ACC112 (cell line): Measurements from ENCODE around the gene IL20RA.

Experiments
- H2AFZ ChIP-seq: fragments of 200-600 bp; sonication (generic); one replicate; pipeline ENCODE4 v1.6.0; 2017; ENCODE audit warnings: antibody characterized with exemption, low read length; ENCODE audit not compliant: unreplicated experiment
- H3K27ac ChIP-seq: fragments of 200-600 bp; sonication (generic); 2 replicates; pipeline ENCODE4 v1.5.1; 2014; ENCODE audit warnings: low read depth, mild to moderate bottlenecking, antibody characterized with exemption, low read length, moderate library complexity
- H3K27me3 ChIP-seq: fragments of 200-600 bp; sonication (generic); 2 replicates; pipeline ENCODE4 v1.6.1; 2014; ENCODE audit warnings: mild to moderate bottlenecking, antibody characterized with exemption, low read length, moderate library complexity, mixed read lengths; ENCODE audit not compliant: insufficient read depth
- H3K36me3 ChIP-seq: fragments of 200-600 bp; sonication (generic); 2 replicates; pipeline ENCODE4 v1.6.1; 2016; ENCODE audit warnings: mild to moderate bottlenecking, antibody characterized with exemption, low read length, moderate library complexity, mixed read lengths; ENCODE audit not compliant: insufficient read depth
- H3K4me1 ChIP-seq: fragments of 200-600 bp; sonication (generic); one replicate; pipeline ENCODE4 v1.6.1; 2016; ENCODE audit warnings: low read length, mixed read lengths; ENCODE audit not compliant: insufficient read depth, unreplicated experiment, control insufficient read depth
- H3K4me3 ChIP-seq: fragments of 200-600 bp; sonication (generic); 2 replicates; pipeline ENCODE4 v1.5.1; 2014; ENCODE audit warnings: mild to moderate bottlenecking, low read depth, low read length
- H3K79me2 ChIP-seq: fragments of 200-600 bp; sonication (generic); one replicate; pipeline ENCODE4 v1.6.0; 2016; ENCODE audit warnings: low read length; ENCODE audit not compliant: control insufficient read depth, unreplicated experiment, insufficient read depth

IL20RA gene

DNA sequence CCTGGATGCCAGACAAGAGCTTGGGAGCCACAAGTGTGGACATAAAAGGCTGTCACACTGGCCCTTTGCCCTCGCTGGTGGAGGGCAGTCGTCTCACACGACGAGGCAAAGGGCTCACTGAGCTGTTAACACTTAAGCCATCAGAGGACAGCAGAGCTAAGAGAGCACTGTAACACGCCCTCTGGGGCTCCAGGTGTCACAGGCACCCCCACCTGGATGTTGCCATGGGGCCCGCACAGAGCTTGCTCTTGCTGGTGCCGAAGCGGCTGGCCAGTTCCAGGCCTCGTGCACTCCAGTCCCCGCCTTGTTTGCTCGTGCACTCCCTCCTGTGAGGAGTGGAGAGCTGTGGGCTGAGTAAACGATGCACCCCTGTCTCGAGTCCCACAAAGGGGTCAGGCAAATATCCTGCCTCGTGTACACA lies 85.3 kb downstream of the IL20RA start:
- Histone ChIP-seq H3K4me1 (no peaks in the 10 kb centered on the region), H3K36me3 (no peaks in the 10 kb centered on the region), H3K27ac (no peak overlapping the region), H2AFZ (no peak overlapping the region), H3K27me3 (peaks cover 11% of the 10 kb centered on the region), H3K79me2 (no peaks in the 10 kb centered on the region), H3K4me3 (no peak overlapping the region)

- no peaks in the 10 kb centered on the region for H3K79me2 ChIP-seq
- H3K36me3 ChIP-seq, result no peaks in the 10 kb centered on the region
- H3K27me3 ChIP-seq, result peaks cover 11% of the 10 kb centered on the region
- no peak overlapping the region for H3K4me3 ChIP-seq
- H3K4me1 ChIP-seq, result no peaks in the 10 kb centered on the region
- no peak overlapping the region for H3K27ac ChIP-seq
- no peak overlapping the region for H2AFZ ChIP-seq
These were observed 86.6 kb downstream of the IL20RA start for GRCh38 chr6:136958168-136958567.

- H3K79me2 ChIP-seq, result no peaks in the 10 kb centered on the region
- no peak overlapping the region for H3K27ac ChIP-seq
- peaks cover 11% of the 10 kb centered on the region for H3K27me3 ChIP-seq
- no peaks in the 10 kb centered on the region for H3K4me1 ChIP-seq
- no peak overlapping the region for H3K4me3 ChIP-seq
- no peaks in the 10 kb centered on the region for H3K36me3 ChIP-seq
- H2AFZ ChIP-seq, result no peak overlapping the region
These were observed 87.9 kb downstream of the IL20RA start for GRCh38 chr6:136956590-136957544.

DNA sequence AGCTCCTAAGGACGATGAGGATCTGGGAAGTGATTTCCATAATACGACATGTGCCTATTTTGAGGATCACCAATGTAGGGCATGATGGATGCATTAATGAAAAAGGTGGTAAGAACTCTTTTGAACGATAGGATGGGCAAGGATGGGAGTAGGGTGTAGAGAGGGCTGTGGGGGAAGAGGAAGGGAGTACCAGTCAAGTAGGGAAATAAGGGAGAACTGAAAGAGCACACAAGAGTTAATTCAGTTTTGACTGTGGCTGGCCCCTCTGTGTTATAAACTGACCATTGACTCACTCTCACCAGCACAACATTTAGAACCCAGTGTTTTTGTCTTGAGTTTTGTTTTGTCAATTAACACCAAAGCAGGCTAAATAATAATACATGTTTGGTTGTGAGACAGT lies 89.6 kb downstream of the IL20RA start:
- no peak overlapping the region for H3K27ac ChIP-seq
- H3K4me3 ChIP-seq, result no peak overlapping the region
- H2AFZ ChIP-seq, result no peak overlapping the region
- peaks cover 11% of the 10 kb centered on the region for H3K27me3 ChIP-seq
- H3K79me2 ChIP-seq, result no peaks in the 10 kb centered on the region
- no peaks in the 10 kb centered on the region for H3K4me1 ChIP-seq
- H3K36me3 ChIP-seq, result no peaks in the 10 kb centered on the region

GRCh38 chr6:136952714-136953260 lies 92.0 kb downstream of the IL20RA start:
- H3K4me3 ChIP-seq, result no peak overlapping the region
- no peaks in the 10 kb centered on the region for H3K4me1 ChIP-seq
- no peak overlapping the region for H3K27ac ChIP-seq
- no peaks in the 10 kb centered on the region for H3K79me2 ChIP-seq
- H3K36me3 ChIP-seq, result no peaks in the 10 kb centered on the region
- peaks cover 10% of the 10 kb centered on the region for H3K27me3 ChIP-seq
- no peak overlapping the region for H2AFZ ChIP-seq

- Histone ChIP-seq H3K4me3 (no peak overlapping the region), H2AFZ (no peak overlapping the region), H3K79me2 (no peaks in the 10 kb centered on the region), H3K27ac (no peak overlapping the region), H3K36me3 (no peaks in the 10 kb centered on the region), H3K4me1 (no peaks in the 10 kb centered on the region), H3K27me3 (peaks cover 31% of the 10 kb centered on the region)
These were observed 94.2 kb downstream of the IL20RA start for GRCh38 chr6:136950436-136951126.
